Esophagus muscularis mucosa (tissue), 3 donors: ENCODE results near the gene LRRC3.

Experiments
- POLR2A ChIP-seq: fragments of 450-650 bp; IDR thresholded peaks from one replicate; pipeline ENCODE4 v1.6.1; 2017; ENCODE audit warnings: antibody characterized with exemption, moderate library complexity, mild to moderate bottlenecking, low read depth
- POLR2AphosphoS5 ChIP-seq, 2 donors: sonication (generic); formaldehyde crosslinking; IDR thresholded peaks; one replicate each; pipeline ENCODE4 v1.6.1; 2017; ENCODE audit warnings: antibody characterized with exemption in 2 of 2
- TF ChIP-seq, protein P1 (sequence below), 3 experiments: fragments of 200-600 bp in 2 of 3; fragments of 450-650 bp in 1 of 3; sonication (generic) in 2 of 3; IDR thresholded peaks; one replicate each; pipeline ENCODE4 v1.5.1; 2017 to 2019; ENCODE audit warnings: antibody characterized with exemption in 3 of 3, mild to moderate bottlenecking in 2 of 3, moderate library complexity in 1 of 3

DNA sequence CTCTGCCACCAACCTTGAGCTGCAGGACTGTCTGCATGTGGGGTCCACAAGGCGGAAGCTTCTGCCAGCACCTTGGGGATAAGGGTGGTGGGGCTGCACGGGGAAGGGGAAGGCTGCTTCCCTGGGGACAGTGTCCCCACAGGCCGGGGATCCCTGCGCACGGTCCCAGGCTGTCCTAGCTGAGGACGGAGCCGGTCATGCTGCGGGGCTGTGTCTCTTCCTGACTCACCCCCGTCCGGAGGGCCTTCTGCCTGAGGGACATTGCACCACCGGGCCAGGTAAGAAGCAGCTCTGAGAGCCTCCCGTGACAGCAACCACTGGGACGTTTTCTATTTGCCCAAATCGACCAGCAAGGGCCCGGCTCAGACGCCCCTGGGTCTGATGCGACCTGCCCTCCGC, 54.8 kb downstream of the LRRC3 start:
- TF ChIP-seq POLR2A (no peak), POLR2AphosphoS5 (IDR thresholded peaks at IDR 0.05) (no peak)
- TF ChIP-seq, protein P1, sequence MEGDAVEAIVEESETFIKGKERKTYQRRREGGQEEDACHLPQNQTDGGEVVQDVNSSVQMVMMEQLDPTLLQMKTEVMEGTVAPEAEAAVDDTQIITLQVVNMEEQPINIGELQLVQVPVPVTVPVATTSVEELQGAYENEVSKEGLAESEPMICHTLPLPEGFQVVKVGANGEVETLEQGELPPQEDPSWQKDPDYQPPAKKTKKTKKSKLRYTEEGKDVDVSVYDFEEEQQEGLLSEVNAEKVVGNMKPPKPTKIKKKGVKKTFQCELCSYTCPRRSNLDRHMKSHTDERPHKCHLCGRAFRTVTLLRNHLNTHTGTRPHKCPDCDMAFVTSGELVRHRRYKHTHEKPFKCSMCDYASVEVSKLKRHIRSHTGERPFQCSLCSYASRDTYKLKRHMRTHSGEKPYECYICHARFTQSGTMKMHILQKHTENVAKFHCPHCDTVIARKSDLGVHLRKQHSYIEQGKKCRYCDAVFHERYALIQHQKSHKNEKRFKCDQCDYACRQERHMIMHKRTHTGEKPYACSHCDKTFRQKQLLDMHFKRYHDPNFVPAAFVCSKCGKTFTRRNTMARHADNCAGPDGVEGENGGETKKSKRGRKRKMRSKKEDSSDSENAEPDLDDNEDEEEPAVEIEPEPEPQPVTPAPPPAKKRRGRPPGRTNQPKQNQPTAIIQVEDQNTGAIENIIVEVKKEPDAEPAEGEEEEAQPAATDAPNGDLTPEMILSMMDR (IDR thresholded peaks at IDR 0.05), result no peak
